CD8-positive, alpha-beta memory T cell (primary cell): Measurements from ENCODE around the gene PITPNC1. TPM values are rescaled to one million over a fixed set of nuclear protein-coding genes. Genes with fewer than 3 reads are reported as not detected.
A peak's percentile ranks its signal among the peaks of the same experiment; 100 is the strongest.
"Not testable (repeated sequence)": the region's sequence is repeated elsewhere in the genome, so short reads cannot be mapped to it uniquely, and the experiment has no call there.

ENCODE experiments used
- CTCF ChIA-PET: fragments of 350-600 bp; sonication (Branson Sonifier 250); formaldehyde crosslinking; loops from one replicate; lab custom pipeline; 2021; ENCODE audit warnings: antibody characterized with exemption; lab: Charles Lee
- POLR2A ChIA-PET: fragments of 350-600 bp; sonication (Branson Sonifier 250); formaldehyde crosslinking; loops from one replicate; lab custom pipeline; 2021; ENCODE audit warnings: antibody characterized with exemption; lab: Charles Lee
- DNase-seq, 5 donors: peaks; one replicate each; pipeline versions ENCODE4 v3.0.0 to v3.0.0-alpha.2; 2020 to 2022; ENCODE audit warnings: mixed read lengths in 1 of 5
- H3K27ac ChIP-seq: one replicate; pipeline ENCODE4 v1.7.0; 2013; ENCODE audit warnings: low read depth, mild to moderate bottlenecking, low read length, moderate library complexity
- H3K27me3 ChIP-seq: 2 replicates; pipeline ENCODE4 v1.7.0; 2013; ENCODE audit warnings: low read length, mild to moderate bottlenecking; ENCODE audit not compliant: insufficient read depth, poor library complexity, severe bottlenecking
- H3K36me3 ChIP-seq: 2 replicates; pipeline ENCODE4 v1.7.0; 2013; ENCODE audit warnings: mild to moderate bottlenecking, low read length, moderate library complexity; ENCODE audit not compliant: insufficient read depth
- H3K4me1 ChIP-seq: 2 replicates; pipeline ENCODE4 v1.7.0; 2013; ENCODE audit warnings: mild to moderate bottlenecking, low read length, moderate library complexity; ENCODE audit not compliant: insufficient read depth
- H3K4me3 ChIP-seq: 2 replicates; pipeline ENCODE4 v1.7.0; 2013; ENCODE audit warnings: mild to moderate bottlenecking, low read length
- H3K9me3 ChIP-seq: 2 replicates; pipeline ENCODE4 v1.7.0; 2013; ENCODE audit warnings: mild to moderate bottlenecking, low read length
- H3K27ac Mint-ChIP-seq, 8 donors: one replicate each; pipeline ENCODE4 v1.8.0; 2020 to 2021; ENCODE audit warnings: mixed read lengths in 8 of 8, mild to moderate bottlenecking in 6 of 8, inconsistent platforms in 3 of 8, moderate library complexity in 3 of 8
- H3K27me3 Mint-ChIP-seq, 2 donors: one replicate each; pipeline ENCODE4 v1.8.0; 2020 to 2021; ENCODE audit warnings: mixed read lengths in 2 of 2, mild to moderate bottlenecking in 1 of 2, moderate library complexity in 1 of 2
- H3K36me3 Mint-ChIP-seq, 3 donors: one replicate each; pipeline ENCODE4 v1.8.0; 2020 to 2021; ENCODE audit warnings: mixed read lengths in 3 of 3, inconsistent platforms in 1 of 3, mild to moderate bottlenecking in 1 of 3
- H3K4me1 Mint-ChIP-seq, 3 donors: one replicate each; pipeline ENCODE4 v1.8.0; 2020 to 2021; ENCODE audit warnings: mixed read lengths in 3 of 3, inconsistent platforms in 1 of 3, mild to moderate bottlenecking in 1 of 3
- H3K4me3 Mint-ChIP-seq, 7 donors: one replicate each; pipeline ENCODE4 v1.8.0; 2020 to 2021; ENCODE audit warnings: mixed read lengths in 7 of 7, mild to moderate bottlenecking in 6 of 7, moderate library complexity in 4 of 7, inconsistent platforms in 2 of 7
- H3K9me3 Mint-ChIP-seq, 5 donors: one replicate each; pipeline ENCODE4 v1.8.0; 2020 to 2022; ENCODE audit warnings: mixed read lengths in 5 of 5, mild to moderate bottlenecking in 3 of 5, moderate library complexity in 2 of 5, inconsistent platforms in 1 of 5
- polyA plus RNA-seq: library from polyadenylated mRNA; unstranded; fragments of 300-500 nt; fragmentation: Illumina TruSeq; gene quantifications from one replicate; pipeline ENCODE4 v1.2.3, GENCODE V29; 2021
- total RNA-seq, 2 experiments: library from RNA; stranded (reverse); gene quantifications; one replicate each; pipeline ENCODE4 v1.2.3, GENCODE V29; 2021

Gene PITPNC1
- total and polyA plus RNA-seq, 3 experiments from 2014 or later: 43.1 to 163 (median 45.1) TPM

DNA sequence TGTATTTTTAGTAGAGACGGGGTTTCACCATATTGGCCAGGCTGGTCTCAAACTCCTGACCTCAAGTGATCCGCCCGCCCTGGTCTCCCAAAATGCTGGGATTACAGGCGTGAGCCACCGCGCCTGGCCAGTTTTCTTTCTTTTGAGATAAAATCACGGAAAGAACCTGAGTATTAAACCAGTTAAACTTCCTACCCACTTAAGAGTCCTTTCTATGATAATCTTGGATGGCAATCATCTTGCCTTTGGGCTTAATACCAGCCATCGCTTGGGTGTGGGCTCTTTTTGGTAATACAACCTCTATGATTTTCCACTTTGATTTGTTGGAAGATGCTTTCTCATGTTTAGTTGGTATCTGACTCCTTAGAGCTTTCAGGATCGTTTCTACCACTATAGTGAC, 24.0 kb downstream of the PITPNC1 start:
- no peaks in the 10 kb centered on the region for H3K27me3 ChIP-seq
- no peak for DNase-seq
- Mint-ChIP-seq H3K4me3 (peak overlapping the region in 4 of 7 donors; percentile 24 to 68 (median 46)), H3K36me3 (peaks cover 0 to 25% (median 10%) of the 10 kb centered on the region in 3 donors), H3K27ac (peak overlapping the region; percentile 21 to 94 (median 68)), H3K27me3 (no peaks in the 10 kb centered on the region), H3K4me1 (peaks cover 58 to 85% (median 72%) of the 10 kb centered on the region in 3 donors), H3K9me3 (no peaks in the 10 kb centered on the region)
- POLR2A ChIA-PET: interaction anchor here (1.0 kb wide), 1 partner anchor 49 kb away, joined by 3 read pairs; no protein-coding TSS in a partner anchor
- no peaks in the 10 kb centered on the region for H3K36me3 ChIP-seq
- H3K9me3 ChIP-seq: no peaks in the 10 kb centered on the region
- H3K4me3 ChIP-seq: no peak overlapping the region
- H3K27ac ChIP-seq: no peak overlapping the region
- CTCF ChIA-PET: interaction anchor here (1.0 to 1.3 kb wide), 3 partner anchors 23 to 74 kb away, joined by 3 to 5 read pairs (median 4); no protein-coding TSS in a partner anchor
- peaks cover 69% of the 10 kb centered on the region for H3K4me1 ChIP-seq

DNA sequence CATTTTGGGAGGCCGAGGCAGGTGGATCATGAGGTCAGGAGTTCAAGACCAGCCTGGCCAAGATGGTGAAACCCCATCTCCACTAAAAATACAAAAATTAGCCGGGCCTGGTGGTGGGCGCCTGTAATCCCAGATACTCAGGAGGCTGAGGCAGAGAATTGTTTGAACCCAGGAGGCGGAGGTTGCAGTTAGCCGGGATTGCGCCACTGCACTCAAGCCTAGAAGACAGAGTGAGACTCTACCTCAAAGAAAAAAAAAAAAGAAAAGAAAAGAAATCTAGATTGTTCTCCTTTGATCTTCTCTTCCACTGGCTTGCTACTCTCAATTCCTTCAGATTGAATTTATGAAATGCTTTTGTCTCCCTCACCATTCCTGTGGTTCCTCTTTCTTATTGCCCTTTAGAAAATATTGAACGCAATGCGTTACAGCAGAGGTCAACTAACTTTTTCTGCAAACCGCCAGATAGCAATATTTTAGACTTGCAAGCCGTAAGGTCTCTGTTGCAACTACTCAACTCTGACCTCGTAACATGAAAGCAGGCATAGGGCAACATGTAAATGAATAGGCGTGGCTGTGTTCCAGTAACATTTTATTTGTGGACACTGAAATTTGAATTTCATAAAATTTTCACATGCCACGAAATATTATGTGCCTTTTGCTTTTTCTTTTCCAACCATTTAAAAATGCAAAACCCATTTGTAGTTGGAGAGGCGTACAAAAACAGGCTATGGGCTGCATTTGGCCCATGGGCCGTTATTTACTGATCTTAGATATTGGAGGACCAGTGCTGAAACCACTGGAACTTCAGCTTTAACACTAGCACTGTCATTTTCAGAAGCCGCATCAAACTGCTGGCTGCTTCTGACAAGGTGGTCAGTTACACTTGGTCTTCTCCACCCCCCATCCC, 24.8 kb downstream of the PITPNC1 start:
- ChIA-PET POLR2A (interaction anchor here (1.7 to 1.9 kb wide), 2 partner anchors 21 to 39 kb away, joined by 5 read pairs; no protein-coding TSS in a partner anchor), CTCF (interaction anchor here (1.6 kb wide), 1 partner anchor 74 kb away, joined by 4 read pairs; no protein-coding TSS in a partner anchor)
- Mint-ChIP-seq H3K27ac (peak overlapping the region; percentile 84 to 94 (median 91)), H3K4me3 (peak overlapping the region in 5 of 7 donors; percentile 62 to 83 (median 70)), H3K4me1 (peaks cover 61 to 90% (median 77%) of the 10 kb centered on the region in 3 donors), H3K27me3 (no peaks in the 10 kb centered on the region), H3K36me3 (peaks cover 0 to 28% (median 12%) of the 10 kb centered on the region in 3 donors), H3K9me3 (no peaks in the 10 kb centered on the region)
- Histone ChIP-seq H3K9me3 (no peaks in the 10 kb centered on the region), H3K27me3 (no peaks in the 10 kb centered on the region), H3K4me3 (no peak overlapping the region), H3K36me3 (no peaks in the 10 kb centered on the region), H3K4me1 (peaks cover 70% of the 10 kb centered on the region), H3K27ac (no peak overlapping the region)
- DNase-seq: peak in 1 of 5 donors; percentile 26

DNA sequence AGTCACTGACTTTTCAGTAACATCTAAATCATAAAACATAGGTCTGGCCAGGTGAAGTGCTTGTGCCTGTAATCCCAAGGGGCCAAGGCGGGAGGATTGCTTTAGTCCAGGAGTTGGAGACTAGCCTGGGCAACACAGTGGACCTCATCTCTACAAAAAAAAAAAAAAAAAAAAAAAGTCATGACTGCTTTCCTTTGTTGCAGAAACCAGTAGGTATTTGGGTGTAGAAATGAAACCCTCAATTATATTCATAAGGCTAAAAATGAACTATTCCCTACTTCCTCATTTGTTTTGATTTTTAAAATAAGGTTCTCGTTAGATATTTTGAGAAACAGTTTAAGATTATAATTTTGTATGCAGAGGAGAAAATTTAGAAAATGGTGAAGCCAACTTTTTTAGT, 26.0 kb downstream of the PITPNC1 start:
- Mint-ChIP-seq H3K36me3 (peaks cover 0 to 24% (median 11%) of the 10 kb centered on the region in 3 donors), H3K4me3 (peak overlapping the region in 6 of 7 donors; percentile 44 to 83 (median 69)), H3K27ac (peak overlapping the region; percentile 84 to 94 (median 90)), H3K27me3 (no peaks in the 10 kb centered on the region), H3K4me1 (peaks cover 64 to 89% (median 79%) of the 10 kb centered on the region in 3 donors), H3K9me3 (no peaks in the 10 kb centered on the region)
- H3K4me3 ChIP-seq: no peak overlapping the region
- H3K27ac ChIP-seq: no peak overlapping the region
- H3K4me1 ChIP-seq: peaks cover 66% of the 10 kb centered on the region
- H3K9me3 ChIP-seq: no peaks in the 10 kb centered on the region
- no peaks in the 10 kb centered on the region for H3K27me3 ChIP-seq
- DNase-seq: no peak
- POLR2A ChIA-PET: interaction anchor here (1.7 to 1.9 kb wide), 2 partner anchors 20 to 38 kb away, joined by 5 read pairs; no protein-coding TSS in a partner anchor
- CTCF ChIA-PET: interaction anchor here (1.4 to 1.6 kb wide), 2 partner anchors 12 to 72 kb away, joined by 3 to 4 read pairs; no protein-coding TSS in a partner anchor
- H3K36me3 ChIP-seq: no peaks in the 10 kb centered on the region

DNA sequence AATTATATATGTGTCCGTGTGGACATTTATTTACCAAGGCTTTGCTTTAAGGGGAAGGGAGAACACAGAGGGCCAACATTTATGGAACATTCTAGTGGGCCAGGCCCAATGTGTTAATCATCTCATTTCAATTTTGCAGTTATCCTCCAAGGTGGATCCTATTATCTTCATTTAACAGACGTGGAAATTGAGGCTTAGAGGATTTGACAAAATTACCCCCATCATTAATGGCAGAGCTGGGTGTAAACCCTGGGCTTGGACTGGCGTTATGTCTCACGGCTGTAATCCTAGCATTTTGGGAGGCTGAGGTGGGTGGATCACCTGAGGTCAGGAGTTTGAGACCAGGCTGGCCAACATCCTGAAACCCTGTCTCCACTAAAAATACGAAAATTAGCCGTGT, 26.4 kb downstream of the PITPNC1 start:
- no peak for DNase-seq
- H3K36me3 Mint-ChIP-seq: peaks cover 0 to 20% (median 8%) of the 10 kb centered on the region in 3 donors
- no peaks in the 10 kb centered on the region for H3K27me3 Mint-ChIP-seq
- no peaks in the 10 kb centered on the region for H3K9me3 Mint-ChIP-seq
- CTCF ChIA-PET: interaction anchor here (1.2 to 1.6 kb wide), 3 partner anchors 12 to 72 kb away, joined by 3 to 4 read pairs (median 3); no protein-coding TSS in a partner anchor
- Histone ChIP-seq H3K36me3 (no peaks in the 10 kb centered on the region), H3K27ac (no peak overlapping the region), H3K27me3 (no peaks in the 10 kb centered on the region), H3K4me3 (no peak overlapping the region), H3K4me1 (peaks cover 62% of the 10 kb centered on the region), H3K9me3 (no peaks in the 10 kb centered on the region)
- POLR2A ChIA-PET: interaction anchor here (1.7 to 1.9 kb wide), 2 partner anchors 19 to 38 kb away, joined by 5 read pairs; no protein-coding TSS in a partner anchor
- H3K4me3 Mint-ChIP-seq: peak overlapping the region in 1 of 7 donors; percentile 5
- peaks cover 62 to 87% (median 76%) of the 10 kb centered on the region in 3 donors for H3K4me1 Mint-ChIP-seq
- peak overlapping the region in 6 of 8 donors; percentile 42 to 94 (median 86) for H3K27ac Mint-ChIP-seq

DNA sequence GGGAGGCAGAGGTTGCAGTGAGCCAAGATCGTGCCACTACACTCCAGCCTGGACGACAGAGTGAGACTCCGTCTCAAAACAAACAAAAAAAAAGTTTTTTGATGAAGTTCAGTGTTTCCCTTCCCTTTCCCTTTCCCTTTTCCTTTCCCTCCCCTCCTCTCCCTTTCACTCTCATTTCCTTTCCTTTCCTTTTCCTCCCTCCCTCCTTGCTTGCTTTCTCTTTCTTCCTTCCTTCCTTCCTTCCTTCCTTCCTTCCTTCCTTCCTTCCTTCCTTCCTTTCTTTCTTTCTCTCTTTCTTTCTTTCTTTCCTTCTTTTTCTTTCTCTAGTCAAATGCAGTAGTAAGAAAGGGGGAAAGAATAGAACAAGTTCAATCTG, 31.4 kb downstream of the PITPNC1 start:
- DNase-seq, H3K9me3 ChIP-seq, H3K4me3 ChIP-seq, H3K27me3 Mint-ChIP-seq, H3K36me3 ChIP-seq, H3K9me3 Mint-ChIP-seq, H3K27me3 ChIP-seq, H3K27ac ChIP-seq: not testable (repeated sequence)
- POLR2A ChIA-PET: interaction anchor here (0.6 to 0.7 kb wide), 2 partner anchors 18 to 63 kb away, joined by 3 to 6 read pairs; no protein-coding TSS in a partner anchor
- Mint-ChIP-seq H3K27ac (peak overlapping the region; percentile 3 to 95 (median 68)), H3K36me3 (peaks cover 0 to 20% (median 2%) of the 10 kb centered on the region in 3 donors), H3K4me3 (peak overlapping the region in 3 of 7 donors; percentile 13 to 23 (median 20)), H3K4me1 (peaks cover 56 to 82% (median 68%) of the 10 kb centered on the region in 3 donors)
- peaks cover 34% of the 10 kb centered on the region for H3K4me1 ChIP-seq
- CTCF ChIA-PET: interaction anchor here (0.9 to 1.0 kb wide), 2 partner anchors 29 to 32 kb away, joined by 3 read pairs; no protein-coding TSS in a partner anchor

DNA sequence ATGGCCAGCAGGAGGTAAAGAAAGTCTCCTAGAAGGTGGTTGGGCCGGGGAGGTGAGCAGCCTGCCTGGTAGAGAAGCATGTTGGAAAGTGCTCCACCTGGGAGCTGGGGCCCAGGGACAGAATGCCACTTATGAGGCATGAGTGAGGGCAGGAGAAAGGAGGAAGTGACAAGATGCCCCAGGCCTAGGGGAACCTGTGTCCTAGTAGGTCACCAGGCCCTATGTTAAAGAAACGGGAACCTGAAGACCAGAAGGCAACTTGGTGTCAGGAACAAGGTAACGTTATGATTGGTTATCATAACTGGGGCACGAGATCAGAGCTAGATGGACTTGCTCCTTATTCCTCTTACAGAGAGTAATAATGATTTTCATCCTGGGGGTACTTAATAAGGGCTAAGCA, 34.3 kb downstream of the PITPNC1 start:
- H3K4me3 ChIP-seq: no peak overlapping the region
- H3K4me1 Mint-ChIP-seq: peaks cover 59 to 82% (median 67%) of the 10 kb centered on the region in 3 donors
- H3K9me3 Mint-ChIP-seq: peaks cover 0 to 8% (median 1%) of the 10 kb centered on the region in 5 donors
- H3K4me1 ChIP-seq: peaks cover 26% of the 10 kb centered on the region
- peaks cover 0 to 24% (median 2%) of the 10 kb centered on the region in 3 donors for H3K36me3 Mint-ChIP-seq
- H3K27ac ChIP-seq: no peak overlapping the region
- H3K4me3 Mint-ChIP-seq: peak overlapping the region in 4 of 7 donors; percentile 1 to 21 (median 12)
- H3K27ac Mint-ChIP-seq: peak overlapping the region; percentile 48 to 88 (median 76)
- no peaks in the 10 kb centered on the region for H3K27me3 ChIP-seq
- no peaks in the 10 kb centered on the region for H3K9me3 ChIP-seq
- H3K27me3 Mint-ChIP-seq: no peaks in the 10 kb centered on the region
- no peaks in the 10 kb centered on the region for H3K36me3 ChIP-seq
- DNase-seq: no peak
- POLR2A ChIA-PET: interaction anchor here (0.8 kb wide), 1 partner anchor 13 kb away, joined by 3 read pairs; no protein-coding TSS in a partner anchor
- CTCF ChIA-PET: interaction anchor here (0.6 to 1.6 kb wide), 2 partner anchors 33 to 1991 kb away, joined by 3 read pairs; no protein-coding TSS in a partner anchor

DNA sequence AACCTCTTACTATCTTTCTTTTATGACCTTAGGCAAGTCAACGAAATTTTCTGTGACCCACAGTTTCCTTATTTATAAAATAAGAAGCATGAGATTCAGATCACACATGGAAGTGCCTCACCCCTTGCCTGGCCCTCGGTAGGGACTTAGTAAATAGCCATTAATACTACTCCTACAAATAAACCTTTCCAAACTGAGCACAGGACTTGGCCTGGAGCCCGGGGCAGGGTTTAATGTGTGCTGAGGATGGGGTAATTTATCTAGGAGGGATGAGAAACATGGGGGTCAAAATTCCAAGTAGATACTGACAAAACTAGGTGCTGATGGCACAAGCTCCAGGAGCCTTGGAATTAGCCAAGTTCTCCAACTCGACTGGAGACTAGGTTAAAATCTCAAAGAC, 35.0 kb downstream of the PITPNC1 start:
- no peaks in the 10 kb centered on the region for H3K9me3 ChIP-seq
- Mint-ChIP-seq H3K36me3 (peaks cover 0 to 22% (median 2%) of the 10 kb centered on the region in 3 donors), H3K4me1 (peaks cover 59 to 82% (median 63%) of the 10 kb centered on the region in 3 donors), H3K27ac (peak overlapping the region in 7 of 8 donors; percentile 6 to 85 (median 70)), H3K9me3 (peaks cover 0 to 8% (median 1%) of the 10 kb centered on the region in 5 donors), H3K27me3 (no peaks in the 10 kb centered on the region), H3K4me3 (peak overlapping the region in 1 of 7 donors; percentile 12)
- no peak overlapping the region for H3K4me3 ChIP-seq
- DNase-seq: no peak
- H3K4me1 ChIP-seq: peaks cover 23% of the 10 kb centered on the region
- H3K27ac ChIP-seq: no peak overlapping the region
- CTCF ChIA-PET: interaction anchor here (0.6 to 1.6 kb wide), 2 partner anchors 34 to 1990 kb away, joined by 3 read pairs; no protein-coding TSS in a partner anchor
- H3K36me3 ChIP-seq: no peaks in the 10 kb centered on the region
- POLR2A ChIA-PET: no interaction called here
- no peaks in the 10 kb centered on the region for H3K27me3 ChIP-seq
